Lower leg skin (tissue), 4 donors: Measurements from ENCODE around the gene COX4I2. TPM values are rescaled to one million over a fixed set of nuclear protein-coding genes. Genes with fewer than 3 reads are reported as not detected.
"Not testable (repeated sequence)": the region's sequence is repeated elsewhere in the genome, so short reads cannot be mapped to it uniquely, and the experiment has no call there.

Source experiments
- DNase-seq, 2 donors: peaks; one replicate each; pipeline ENCODE4 v3.0.0-alpha.2; 2019; ENCODE audit warnings: low spot score in 2 of 2
- H3K4me3 ChIP-seq: fragments of 200-600 bp; sonication (generic); 2 replicates; pipeline ENCODE4 v1.5.1; 2017; ENCODE audit warnings: mild to moderate bottlenecking, low read depth; ENCODE audit not compliant: poor library complexity, severe bottlenecking
- POLR2A ChIP-seq, 2 donors: fragments of 450-650 bp; IDR thresholded peaks; one replicate each; pipeline ENCODE4 v1.6.1; 2016 to 2017; ENCODE audit warnings: antibody characterized with exemption in 2 of 2, mild to moderate bottlenecking in 1 of 2, moderate library complexity in 1 of 2
- WGBS, 2 donors: methylation state at CpG; one replicate each; pipeline ENCODE4 v1.1.5; 2018; 5-methylcytosine and 5-hydroxymethylcytosine counted together
- intact Hi-C: fragments of 100-400 bp; cut with DNase I; formaldehyde crosslinking; loops from one replicate; pipeline ENCODE4 v1.15.0; 2023; ENCODE audit warnings: low total_unique reads
- total RNA-seq, 4 donors: library from RNA; depleted of rRNA; stranded (reverse); fragments of >200 nt; gene quantifications; one replicate each; pipeline ENCODE4 v1.1.0, GENCODE V29; 2016
- TF ChIP-seq, protein P1 (sequence below), 3 donors: fragments of 450-650 bp; IDR thresholded peaks; one replicate each; pipeline ENCODE4 v1.5.1; 2016; ENCODE audit warnings: antibody characterized with exemption in 3 of 3, mild to moderate bottlenecking in 3 of 3, moderate library complexity in 2 of 3

Gene COX4I2
- total RNA-seq, 4 donors from 2014 or later = 0.67 to 19.0 (median 3.3) TPM

DNA sequence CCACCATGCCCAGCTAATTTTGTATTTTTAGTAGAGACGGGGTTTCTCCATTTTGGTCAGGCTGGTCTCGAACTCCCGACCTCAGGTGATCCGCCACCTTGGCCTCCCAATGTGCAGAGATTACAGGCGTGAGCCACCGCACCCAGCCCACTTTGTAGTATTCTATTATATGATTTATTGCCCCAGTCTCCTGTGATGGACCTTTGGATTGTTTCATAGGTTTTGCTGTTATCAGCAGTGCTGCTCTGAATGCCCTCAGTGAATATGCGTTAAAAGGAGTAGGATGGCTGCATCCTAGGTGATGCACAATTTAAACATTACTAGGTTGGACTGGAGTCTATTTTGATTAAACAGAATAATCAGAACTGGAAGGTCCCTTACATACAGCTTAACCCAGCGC lies 22.3 kb upstream of the COX4I2 start:
- intact Hi-C loops = loop anchor here (5.0 kb wide), 1 partner anchor 63 kb away; no protein-coding TSS in a partner anchor
- no peak for TF ChIP-seq POLR2A (IDR thresholded peaks at IDR 0.05)
- TF ChIP-seq, protein P1, sequence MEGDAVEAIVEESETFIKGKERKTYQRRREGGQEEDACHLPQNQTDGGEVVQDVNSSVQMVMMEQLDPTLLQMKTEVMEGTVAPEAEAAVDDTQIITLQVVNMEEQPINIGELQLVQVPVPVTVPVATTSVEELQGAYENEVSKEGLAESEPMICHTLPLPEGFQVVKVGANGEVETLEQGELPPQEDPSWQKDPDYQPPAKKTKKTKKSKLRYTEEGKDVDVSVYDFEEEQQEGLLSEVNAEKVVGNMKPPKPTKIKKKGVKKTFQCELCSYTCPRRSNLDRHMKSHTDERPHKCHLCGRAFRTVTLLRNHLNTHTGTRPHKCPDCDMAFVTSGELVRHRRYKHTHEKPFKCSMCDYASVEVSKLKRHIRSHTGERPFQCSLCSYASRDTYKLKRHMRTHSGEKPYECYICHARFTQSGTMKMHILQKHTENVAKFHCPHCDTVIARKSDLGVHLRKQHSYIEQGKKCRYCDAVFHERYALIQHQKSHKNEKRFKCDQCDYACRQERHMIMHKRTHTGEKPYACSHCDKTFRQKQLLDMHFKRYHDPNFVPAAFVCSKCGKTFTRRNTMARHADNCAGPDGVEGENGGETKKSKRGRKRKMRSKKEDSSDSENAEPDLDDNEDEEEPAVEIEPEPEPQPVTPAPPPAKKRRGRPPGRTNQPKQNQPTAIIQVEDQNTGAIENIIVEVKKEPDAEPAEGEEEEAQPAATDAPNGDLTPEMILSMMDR (IDR thresholded peaks at IDR 0.05) = no peak
- 93 to 99% methylated on average over 8 of the region's 8 CpGs for WGBS, 2 donors
- no peak overlapping the region for H3K4me3 ChIP-seq
- no peak for DNase-seq

- TF ChIP-seq, protein P1 (IDR thresholded peaks at IDR 0.05) = no peak
- no peak for TF ChIP-seq POLR2A (IDR thresholded peaks at IDR 0.05)
- intact Hi-C loops = loop anchor here (5.0 kb wide), 1 partner anchor 65 kb away; no protein-coding TSS in a partner anchor
- no peak for DNase-seq
- H3K4me3 ChIP-seq = no peak overlapping the region
- WGBS, 2 donors = 79 to 80% methylated on average over 6 of the region's 6 CpGs
These were observed 20.1 kb upstream of the COX4I2 start for GRCh38 chr20:31617432-31618104.

DNA sequence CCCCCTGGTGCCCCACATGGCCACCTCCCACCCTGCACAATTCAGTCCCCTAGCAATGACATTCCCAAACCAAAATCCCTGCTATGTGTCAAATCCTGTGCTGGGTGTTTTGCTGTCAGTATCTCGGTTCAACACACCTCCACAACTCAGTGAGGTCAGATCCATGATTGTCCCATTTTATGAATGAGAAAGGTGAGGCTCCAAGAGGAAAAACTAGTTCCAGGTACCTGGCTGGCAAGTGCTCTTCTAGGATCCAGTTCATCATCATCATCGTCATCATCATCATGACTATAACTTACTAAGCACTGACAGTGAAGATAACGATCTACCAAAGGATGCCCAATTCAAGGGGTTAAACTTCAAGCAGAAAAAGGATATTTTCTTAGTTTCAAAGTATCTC lies 17.5 kb upstream of the COX4I2 start:
- intact Hi-C loops = no loop called here
- WGBS, 2 donors = 76 to 77% methylated on average over 3 of the region's 3 CpGs
- H3K4me3 ChIP-seq = no peak overlapping the region
- TF ChIP-seq POLR2A (IDR thresholded peaks at IDR 0.05) = no peak
- TF ChIP-seq, protein P1 (IDR thresholded peaks at IDR 0.05) = no peak
- DNase-seq = no peak

GRCh38 chr20:31623123-31623505 lies 14.6 kb upstream of the COX4I2 start:
- DNase-seq, intact Hi-C loops, H3K4me3 ChIP-seq: not testable (repeated sequence)
- 96 to 97% methylated on average over 6 of the region's 6 CpGs for WGBS, 2 donors

DNA sequence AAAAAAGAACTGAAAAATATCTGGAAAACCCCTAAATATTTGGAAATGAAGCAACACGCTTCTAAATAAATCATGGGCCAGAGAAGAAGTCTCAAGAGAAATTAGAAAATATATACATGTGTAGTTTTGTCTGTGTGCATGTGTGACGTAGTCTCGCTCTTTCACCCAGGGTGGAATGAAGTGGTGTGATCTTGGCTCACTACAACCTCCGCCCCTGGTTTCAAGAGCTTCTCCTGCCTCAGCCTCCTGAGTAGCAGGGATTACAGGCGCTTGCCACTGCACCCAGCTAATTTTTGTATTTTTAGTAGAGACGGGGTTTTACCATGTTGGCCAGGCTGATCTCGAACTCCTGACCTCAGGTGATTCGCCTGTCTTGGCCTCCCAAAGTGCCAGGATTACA lies 11.2 kb upstream of the COX4I2 start:
- WGBS, 2 donors = 84 to 86% methylated on average over 8 of the region's 8 CpGs
- intact Hi-C loops, DNase-seq, H3K4me3 ChIP-seq: not testable (repeated sequence)

GRCh38 chr20:31628057-31628456 lies 9.7 kb upstream of the COX4I2 start:
- 66 to 79% methylated on average over 2 of the region's 2 CpGs for WGBS, 2 donors
- intact Hi-C loops, H3K4me3 ChIP-seq, DNase-seq: not testable (repeated sequence)

DNA sequence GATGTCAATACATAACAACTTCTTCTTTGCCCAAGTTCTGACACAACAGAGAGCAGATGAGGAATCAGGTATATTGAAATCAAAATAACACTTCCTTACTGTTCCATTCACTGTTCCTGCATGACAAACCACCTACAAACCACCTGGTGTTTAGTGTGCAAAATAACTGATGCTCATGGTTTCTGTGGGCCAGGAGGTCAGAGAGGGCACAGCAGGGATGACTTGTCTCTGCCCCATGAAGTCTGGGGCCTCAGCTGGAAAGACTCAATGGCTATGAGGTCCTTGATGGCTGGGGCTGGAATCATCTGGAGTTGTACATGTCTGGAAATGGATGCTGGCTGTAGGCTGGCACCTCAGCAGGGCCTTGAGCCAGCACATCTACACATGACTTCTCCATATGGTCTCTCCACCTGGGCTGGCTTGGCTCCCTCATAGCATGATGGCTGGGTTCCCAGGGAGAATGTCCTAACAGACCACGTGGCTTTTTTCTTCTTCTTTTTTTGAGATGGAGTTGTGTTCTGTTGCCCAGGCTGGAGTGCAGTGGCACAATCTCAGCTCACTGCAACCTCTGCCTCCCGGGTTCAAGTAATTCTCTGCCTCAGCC lies 7.4 kb upstream of the COX4I2 start:
- no peak for TF ChIP-seq POLR2A (IDR thresholded peaks at IDR 0.05)
- TF ChIP-seq, protein P1 (IDR thresholded peaks at IDR 0.05) = no peak
- WGBS, 2 donors = 52 to 56% methylated on average over 2 of the region's 2 CpGs
- intact Hi-C loops = loop anchor here (10.0 kb wide), 1 partner anchor 765 kb away; no protein-coding TSS in a partner anchor

More for the DNA sequence above, 7.4 kb upstream of the COX4I2 start:
- no peak for DNase-seq
- no peak overlapping the region for H3K4me3 ChIP-seq
